ENCODE results near the gene AFMID. TPM values are rescaled to one million over a fixed set of nuclear protein-coding genes. Genes with fewer than 3 reads are reported as not detected.
"Not testable (repeated sequence)": the region's sequence is repeated elsewhere in the genome, so short reads cannot be mapped to it uniquely, and the experiment has no call there.

The AFMID gene
- total RNA-seq, 4 donors from 2014 or later: 33.7 to 82.4 (median 60.4) TPM

DNA sequence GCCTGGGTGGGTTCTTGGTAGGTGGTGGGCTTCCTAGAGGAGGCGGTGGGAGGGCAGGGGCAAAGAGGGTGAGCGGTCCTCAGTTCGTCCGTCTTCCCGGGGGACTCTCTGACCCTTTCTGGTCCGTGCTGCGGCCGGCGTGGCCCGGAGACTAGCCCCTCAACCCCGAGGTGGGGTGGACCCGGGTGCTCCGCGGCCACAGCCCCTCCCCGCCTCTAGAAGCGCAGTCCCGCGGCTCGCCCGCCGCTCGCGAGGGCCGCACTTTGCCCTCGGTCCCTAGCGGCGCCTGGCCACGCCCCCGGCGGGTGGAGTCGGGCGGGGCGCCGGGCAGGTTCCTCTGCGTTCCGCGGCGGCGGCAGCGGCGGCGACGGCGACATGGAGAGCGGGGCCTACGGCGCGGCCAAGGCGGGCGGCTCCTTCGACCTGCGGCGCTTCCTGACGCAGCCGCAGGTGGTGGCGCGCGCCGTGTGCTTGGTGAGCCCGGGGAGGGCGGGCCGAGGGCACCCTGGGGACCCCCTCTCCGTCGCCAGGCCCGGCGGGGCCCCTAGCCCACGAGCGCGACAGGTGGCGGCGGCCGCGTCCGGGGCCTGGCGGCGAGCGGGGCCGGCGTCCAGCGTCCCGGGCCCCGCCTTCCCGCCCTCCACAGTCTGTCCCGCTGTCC, 18.8 kb upstream of the AFMID start, which contains the start of gene SYNGR2:
Gene SYNGR2, plus strand, starts transcription at position 340 of the 661 bp plus-strand sequence. Its CDS starts 36 bp downstream, at position 376.
- WGBS, 2 donors (ENCODE audit: low coverage in 1 of 2): 0% methylated on average over 46 of the region's 84 CpGs; no CpG with 5 or more reads in 1 of the 2 donors
- intact Hi-C loops (cut with DNase I; ENCODE audit: low total_unique reads) (no loop called here), in situ Hi-C loops (cut with MboI; ENCODE audit: low pct_ligation_motif_present in 1 of 4, low pct_unique_long_range_greater_than_20kb in 1 of 4, low sequenced_read_pairs in 3 of 4) (no loop called here)
- Histone ChIP-seq H3K9me3 (no peaks in the 10 kb centered on the region), H3K27ac (peak within 1 kb of the TSS; percentile 90 to 95 (median 92)), H3K4me3 (peak within 1 kb of the TSS; percentile 69 to 96 (median 93)), H3K27me3 (no peaks in the 10 kb centered on the region), H3K4me1 (peaks cover 33 to 56% (median 44%) of the 10 kb centered on the region in 4 donors), H3K36me3 (no peaks in the 10 kb centered on the region)
- TF ChIP-seq POLR2AphosphoS5 (IDR thresholded peaks at IDR 0.05) (peak; percentile 67 to 94 (median 93)), POLR2A (IDR thresholded peaks at IDR 0.05) (peak; percentile 58)
- TF ChIP-seq, protein P1, sequence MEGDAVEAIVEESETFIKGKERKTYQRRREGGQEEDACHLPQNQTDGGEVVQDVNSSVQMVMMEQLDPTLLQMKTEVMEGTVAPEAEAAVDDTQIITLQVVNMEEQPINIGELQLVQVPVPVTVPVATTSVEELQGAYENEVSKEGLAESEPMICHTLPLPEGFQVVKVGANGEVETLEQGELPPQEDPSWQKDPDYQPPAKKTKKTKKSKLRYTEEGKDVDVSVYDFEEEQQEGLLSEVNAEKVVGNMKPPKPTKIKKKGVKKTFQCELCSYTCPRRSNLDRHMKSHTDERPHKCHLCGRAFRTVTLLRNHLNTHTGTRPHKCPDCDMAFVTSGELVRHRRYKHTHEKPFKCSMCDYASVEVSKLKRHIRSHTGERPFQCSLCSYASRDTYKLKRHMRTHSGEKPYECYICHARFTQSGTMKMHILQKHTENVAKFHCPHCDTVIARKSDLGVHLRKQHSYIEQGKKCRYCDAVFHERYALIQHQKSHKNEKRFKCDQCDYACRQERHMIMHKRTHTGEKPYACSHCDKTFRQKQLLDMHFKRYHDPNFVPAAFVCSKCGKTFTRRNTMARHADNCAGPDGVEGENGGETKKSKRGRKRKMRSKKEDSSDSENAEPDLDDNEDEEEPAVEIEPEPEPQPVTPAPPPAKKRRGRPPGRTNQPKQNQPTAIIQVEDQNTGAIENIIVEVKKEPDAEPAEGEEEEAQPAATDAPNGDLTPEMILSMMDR (IDR thresholded peaks at IDR 0.05): no peak
- peak; percentile 91 for DNase-seq

- H3K27ac ChIP-seq: peak overlapping the region; percentile 90 to 95 (median 92)
- intact Hi-C loops (cut with DNase I; ENCODE audit: low total_unique reads) (no loop called here), in situ Hi-C loops (cut with MboI; ENCODE audit: low pct_ligation_motif_present in 1 of 4, low pct_unique_long_range_greater_than_20kb in 1 of 4, low sequenced_read_pairs in 3 of 4) (no loop called here)
- peak; percentile 85 for DNase-seq
- TF ChIP-seq POLR2AphosphoS5 (IDR thresholded peaks at IDR 0.05) (no peak), EP300 (IDR thresholded peaks at IDR 0.05; ENCODE audit: low read depth) (no peak), POLR2A (IDR thresholded peaks at IDR 0.05) (no peak)
- TF ChIP-seq, protein P1 (IDR thresholded peaks at IDR 0.05): no peak
- H3K27me3 ChIP-seq: no peaks in the 10 kb centered on the region
- H3K4me3 ChIP-seq: peak overlapping the region; percentile 69 to 96 (median 93)
- peaks cover 40 to 64% (median 52%) of the 10 kb centered on the region in 4 donors for H3K4me1 ChIP-seq
- no peaks in the 10 kb centered on the region for H3K36me3 ChIP-seq
- 12% methylated on average over 23 of the region's 38 CpGs; no CpG with 5 or more reads in 1 of the 2 donors for WGBS, 2 donors (ENCODE audit: low coverage in 1 of 2)
- H3K9me3 ChIP-seq: no peaks in the 10 kb centered on the region
These were observed 18.0 kb upstream of the AFMID start for GRCh38 chr17:78168903-78169793.

DNA sequence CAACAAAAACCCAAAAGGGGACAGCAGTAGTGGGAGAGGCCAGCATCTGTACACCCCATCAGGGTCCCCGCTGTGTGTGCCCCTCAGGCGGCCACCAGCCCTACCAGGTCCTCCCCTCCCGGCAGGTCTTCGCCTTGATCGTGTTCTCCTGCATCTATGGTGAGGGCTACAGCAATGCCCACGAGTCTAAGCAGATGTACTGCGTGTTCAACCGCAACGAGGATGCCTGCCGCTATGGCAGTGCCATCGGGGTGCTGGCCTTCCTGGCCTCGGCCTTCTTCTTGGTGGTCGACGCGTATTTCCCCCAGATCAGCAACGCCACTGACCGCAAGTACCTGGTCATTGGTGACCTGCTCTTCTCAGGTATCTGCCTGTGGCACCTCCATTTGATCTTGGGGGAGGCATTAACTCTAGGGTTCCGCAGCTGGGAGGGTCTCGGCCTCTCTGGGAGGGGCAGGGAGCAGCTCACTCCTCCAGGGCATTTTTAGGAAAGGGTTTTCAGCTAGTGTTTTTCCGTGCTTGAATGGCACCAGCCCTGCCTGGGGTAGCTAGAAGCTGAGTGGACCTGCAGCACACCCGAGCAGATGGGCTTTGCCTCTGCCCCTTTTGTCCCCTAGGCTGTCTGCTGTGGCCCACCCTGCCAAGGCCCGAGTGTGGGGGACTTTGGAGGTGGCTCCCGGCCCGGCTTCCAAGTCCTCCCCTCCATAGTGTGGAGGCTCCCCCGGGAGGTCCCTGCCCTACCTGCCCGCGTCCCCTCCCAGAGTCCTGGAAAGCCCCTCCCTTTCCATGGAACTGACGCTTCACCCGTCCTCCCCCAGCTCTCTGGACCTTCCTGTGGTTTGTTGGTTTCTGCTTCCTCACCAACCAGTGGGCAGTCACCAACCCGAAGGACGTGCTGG, 16.2 kb upstream of the AFMID start:
- no peak for DNase-seq
- TF ChIP-seq, protein P1 (IDR thresholded peaks at IDR 0.05): no peak
- TF ChIP-seq POLR2AphosphoS5 (IDR thresholded peaks at IDR 0.05) (no peak), POLR2A (IDR thresholded peaks at IDR 0.05) (no peak), EP300 (IDR thresholded peaks at IDR 0.05; ENCODE audit: low read depth) (no peak)
- Histone ChIP-seq H3K4me3 (no peak overlapping the region), H3K4me1 (peaks cover 58 to 82% (median 69%) of the 10 kb centered on the region in 4 donors), H3K9me3 (no peaks in the 10 kb centered on the region), H3K36me3 (no peaks in the 10 kb centered on the region), H3K27me3 (no peaks in the 10 kb centered on the region), H3K27ac (peak overlapping the region; percentile 85 to 95 (median 92))
- intact Hi-C loops (cut with DNase I; ENCODE audit: low total_unique reads) (no loop called here), in situ Hi-C loops (cut with MboI; ENCODE audit: low pct_ligation_motif_present in 1 of 4, low pct_unique_long_range_greater_than_20kb in 1 of 4, low sequenced_read_pairs in 3 of 4) (loop anchor here in 2 of 4 donors (10.0 kb wide), 1 partner anchor 56 kb away; no protein-coding TSS in a partner anchor)
- 70 to 80% methylated on average over 2 to 31 of the region's 31 CpGs for WGBS, 2 donors (ENCODE audit: low coverage in 1 of 2)

- H3K9me3 ChIP-seq; H3K36me3 ChIP-seq; H3K27me3 ChIP-seq; DNase-seq; intact Hi-C loops (cut with DNase I; ENCODE audit: low total_unique reads): not testable (repeated sequence)
- WGBS, 2 donors (ENCODE audit: low coverage in 1 of 2): 66% methylated on average over 19 of the region's 19 CpGs; no CpG with 5 or more reads in 1 of the 2 donors
- Histone ChIP-seq H3K4me1 (peaks cover 65 to 85% (median 76%) of the 10 kb centered on the region in 4 donors), H3K4me3 (peak overlapping the region in 2 of 4 donors; percentile 10 to 14), H3K27ac (peak overlapping the region; percentile 85 to 95 (median 92))
- in situ Hi-C loops (cut with MboI; ENCODE audit: low pct_ligation_motif_present in 1 of 4, low pct_unique_long_range_greater_than_20kb in 1 of 4, low sequenced_read_pairs in 3 of 4): loop anchor here in 2 of 4 donors (10.0 kb wide), 1 partner anchor 57 kb away; no protein-coding TSS in a partner anchor
These were observed 15.4 kb upstream of the AFMID start for GRCh38 chr17:78171591-78172248.
